Lung (tissue), 12 donors: Measurements from ENCODE around the gene H2BW2. TPM values are rescaled to one million over a fixed set of nuclear protein-coding genes. Genes with fewer than 3 reads are reported as not detected.
"Not testable (repeated sequence)": the region's sequence is repeated elsewhere in the genome, so short reads cannot be mapped to it uniquely, and the experiment has no call there.

Experiments
- ATAC-seq: fragments of 200-7000 bp; cut with Tn5 transposase; one replicate; pipeline ENCODE4 v1.9.1; 2020; ENCODE audit warnings: moderate number of reproducible peaks; ENCODE audit not compliant: insufficient read depth, low FRiP score
- DNase-seq, 3 donors: peaks; one replicate each; pipeline ENCODE4 v3.0.0-alpha.2; 2013 to 2017
- H3K27ac ChIP-seq, 2 donors: one replicate each; pipeline ENCODE4 v1.5.1; 2013; ENCODE audit warnings: mild to moderate bottlenecking in 2 of 2, moderate library complexity in 2 of 2, control low read depth in 1 of 2, inconsistent platforms in 1 of 2, low read depth in 1 of 2, low read length in 1 of 2
- H3K27me3 ChIP-seq, 3 donors: one replicate each; pipeline ENCODE4 v1.5.1; 2013; ENCODE audit warnings: low read length in 2 of 3; ENCODE audit not compliant: control insufficient read depth in 3 of 3, insufficient read depth in 3 of 3
- H3K36me3 ChIP-seq, 4 donors: one replicate each; pipeline ENCODE4 v1.5.1; 2013; ENCODE audit warnings: low read length in 4 of 4, mild to moderate bottlenecking in 1 of 4, moderate library complexity in 1 of 4; ENCODE audit not compliant: control insufficient read depth in 4 of 4, insufficient read depth in 4 of 4
- H3K4me1 ChIP-seq, 5 donors: one replicate each; pipeline ENCODE4 v1.5.1; 2013; ENCODE audit warnings: low read length in 5 of 5, mild to moderate bottlenecking in 2 of 5, moderate library complexity in 1 of 5; ENCODE audit not compliant: control insufficient read depth in 5 of 5, insufficient read depth in 5 of 5
- H3K4me3 ChIP-seq: one replicate; pipeline ENCODE4 v1.5.1; 2013; ENCODE audit warnings: mild to moderate bottlenecking, control low read depth, moderate library complexity
- H3K9ac ChIP-seq, 2 donors: one replicate each; pipeline ENCODE4 v1.5.1; 2013; ENCODE audit warnings: low read length in 2 of 2, control low read depth in 1 of 2; ENCODE audit not compliant: insufficient read depth in 1 of 2
- H3K9me3 ChIP-seq, 4 donors: one replicate each; pipeline ENCODE4 v1.5.1; 2013; ENCODE audit warnings: low read length in 3 of 4, mild to moderate bottlenecking in 1 of 4, moderate library complexity in 1 of 4; ENCODE audit not compliant: control insufficient read depth in 4 of 4, insufficient read depth in 3 of 4
- WGBS, 2 donors: extraction: QIAGEN DNeasy Blood & Tissue Kit; methylation state at CpG; one replicate each; pipeline ENCODE4 v1.1.7; 2013; 5-methylcytosine and 5-hydroxymethylcytosine counted together
- polyA plus RNA-seq, 2 donors: library from polyadenylated mRNA; stranded (reverse); fragments of 200-250 nt; gene quantifications; one replicate each; pipeline ENCODE4 v1.2.1, GENCODE V29; 2013
- total RNA-seq, 2 donors: library from RNA; depleted of rRNA in 1 of 2; stranded (reverse); fragments of >200 nt in 1 of 2; gene quantifications; one replicate each; pipeline ENCODE4 v1.2.1, GENCODE V29; 2014 to 2021
- TF ChIP-seq, protein P1 (sequence below): IDR thresholded peaks from 2 replicates; pipeline ENCODE4 v1.5.1; 2012; ENCODE audit warnings: mild to moderate bottlenecking; ENCODE audit errors: control extremely low read depth, extremely low read depth
- donor health status: control.
- donor health status: control.
- donor health status: Bipolar disorder and iron deficiency.
- donor health status: healthy.
- donor health status: DM: yes; HTN: yes; CAD: no.

H2BW2 gene
- total and polyA plus RNA-seq, 4 donors: not detected

DNA sequence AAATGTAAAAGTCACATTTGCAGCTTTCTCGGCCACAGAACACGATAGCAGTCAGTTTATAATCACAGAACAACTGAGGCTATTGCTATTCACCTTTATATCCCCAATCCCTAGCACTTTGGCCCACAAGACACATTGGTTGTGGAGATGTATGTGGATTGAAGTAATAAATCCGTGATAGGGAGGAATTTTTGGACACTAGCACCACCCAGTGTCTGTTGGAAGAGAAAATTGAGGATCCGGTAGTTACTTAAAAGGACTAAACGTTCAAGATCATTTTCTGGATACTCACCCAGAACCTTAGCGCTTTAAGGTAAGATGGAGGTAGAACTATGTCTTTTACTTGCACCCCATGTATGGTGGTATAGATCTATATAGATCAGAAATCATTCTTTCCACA is 38.1 kb downstream of the H2BW2 start:
- H3K27ac ChIP-seq, H3K27me3 ChIP-seq, H3K9me3 ChIP-seq, ATAC-seq, H3K9ac ChIP-seq, H3K4me3 ChIP-seq, DNase-seq, H3K4me1 ChIP-seq, H3K36me3 ChIP-seq: not testable (repeated sequence)
- no CpG with 5 or more reads among the region's 6 CpGs for WGBS, 2 donors

DNA sequence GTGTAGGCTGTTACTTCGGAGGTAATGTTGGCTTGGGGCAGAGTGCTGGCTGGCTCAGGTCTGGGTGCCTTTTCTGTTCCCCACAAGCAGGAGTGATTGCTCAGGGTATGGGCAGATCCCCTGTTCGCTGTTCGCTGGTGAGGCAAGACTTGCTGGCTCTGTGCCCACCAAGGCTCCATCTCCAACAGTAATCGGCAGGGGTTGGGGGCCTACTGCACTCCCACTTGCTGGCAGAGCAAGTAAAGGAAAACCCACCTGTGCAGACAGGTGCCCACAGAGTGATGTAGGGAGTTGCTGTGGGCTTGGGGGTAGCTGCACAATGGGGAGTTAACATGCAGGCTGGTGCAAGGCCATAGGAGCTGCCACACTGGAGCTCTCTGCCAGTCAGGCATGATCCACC is 44.3 kb downstream of the H2BW2 start:
- peaks cover 0 to 7% (median 0%) of the 10 kb centered on the region in 4 donors for H3K9me3 ChIP-seq
- H3K27ac ChIP-seq: no peak overlapping the region
- no peak overlapping the region for H3K9ac ChIP-seq
- no peaks in the 10 kb centered on the region for H3K36me3 ChIP-seq
- H3K27me3 ChIP-seq: peaks cover 4 to 23% (median 7%) of the 10 kb centered on the region in 3 donors
- no peak overlapping the region for H3K4me3 ChIP-seq
- DNase-seq: no peak
- 68 to 69% methylated on average over 4 of the region's 4 CpGs for WGBS, 2 donors
- TF ChIP-seq, protein P1, sequence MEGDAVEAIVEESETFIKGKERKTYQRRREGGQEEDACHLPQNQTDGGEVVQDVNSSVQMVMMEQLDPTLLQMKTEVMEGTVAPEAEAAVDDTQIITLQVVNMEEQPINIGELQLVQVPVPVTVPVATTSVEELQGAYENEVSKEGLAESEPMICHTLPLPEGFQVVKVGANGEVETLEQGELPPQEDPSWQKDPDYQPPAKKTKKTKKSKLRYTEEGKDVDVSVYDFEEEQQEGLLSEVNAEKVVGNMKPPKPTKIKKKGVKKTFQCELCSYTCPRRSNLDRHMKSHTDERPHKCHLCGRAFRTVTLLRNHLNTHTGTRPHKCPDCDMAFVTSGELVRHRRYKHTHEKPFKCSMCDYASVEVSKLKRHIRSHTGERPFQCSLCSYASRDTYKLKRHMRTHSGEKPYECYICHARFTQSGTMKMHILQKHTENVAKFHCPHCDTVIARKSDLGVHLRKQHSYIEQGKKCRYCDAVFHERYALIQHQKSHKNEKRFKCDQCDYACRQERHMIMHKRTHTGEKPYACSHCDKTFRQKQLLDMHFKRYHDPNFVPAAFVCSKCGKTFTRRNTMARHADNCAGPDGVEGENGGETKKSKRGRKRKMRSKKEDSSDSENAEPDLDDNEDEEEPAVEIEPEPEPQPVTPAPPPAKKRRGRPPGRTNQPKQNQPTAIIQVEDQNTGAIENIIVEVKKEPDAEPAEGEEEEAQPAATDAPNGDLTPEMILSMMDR: no peak
- no peak for ATAC-seq
- no peaks in the 10 kb centered on the region for H3K4me1 ChIP-seq

GRCh38 chrX:104084534-104085277 is 45.0 kb downstream of the H2BW2 start:
- WGBS, 2 donors: 67 to 68% methylated on average over 5 of the region's 5 CpGs
- Histone ChIP-seq H3K27ac (no peak overlapping the region), H3K9ac (no peak overlapping the region), H3K4me3 (no peak overlapping the region), H3K36me3 (no peaks in the 10 kb centered on the region), H3K4me1 (no peaks in the 10 kb centered on the region), H3K27me3 (peaks cover 4 to 29% (median 13%) of the 10 kb centered on the region in 3 donors), H3K9me3 (peaks cover 0 to 7% (median under 1%) of the 10 kb centered on the region in 4 donors)
- DNase-seq (no peak), ATAC-seq (peak; percentile 11)
- TF ChIP-seq, protein P1: no peak

GRCh38 chrX:104085477-104085876 is 45.7 kb downstream of the H2BW2 start:
- H3K36me3 ChIP-seq: no peaks in the 10 kb centered on the region
- ATAC-seq (no peak), DNase-seq (no peak)
- H3K27ac ChIP-seq: no peak overlapping the region
- H3K9ac ChIP-seq: no peak overlapping the region
- H3K9me3 ChIP-seq: peaks cover 0 to 7% (median under 1%) of the 10 kb centered on the region in 4 donors
- TF ChIP-seq, protein P1: no peak
- H3K27me3 ChIP-seq: peaks cover 4 to 36% (median 20%) of the 10 kb centered on the region in 3 donors
- 79 to 90% methylated on average over 6 to 7 of the region's 7 CpGs for WGBS, 2 donors
- no peak overlapping the region for H3K4me3 ChIP-seq
- no peaks in the 10 kb centered on the region for H3K4me1 ChIP-seq
